ENCODE measurements around the gene KRT40.

KRT40 gene

DNA sequence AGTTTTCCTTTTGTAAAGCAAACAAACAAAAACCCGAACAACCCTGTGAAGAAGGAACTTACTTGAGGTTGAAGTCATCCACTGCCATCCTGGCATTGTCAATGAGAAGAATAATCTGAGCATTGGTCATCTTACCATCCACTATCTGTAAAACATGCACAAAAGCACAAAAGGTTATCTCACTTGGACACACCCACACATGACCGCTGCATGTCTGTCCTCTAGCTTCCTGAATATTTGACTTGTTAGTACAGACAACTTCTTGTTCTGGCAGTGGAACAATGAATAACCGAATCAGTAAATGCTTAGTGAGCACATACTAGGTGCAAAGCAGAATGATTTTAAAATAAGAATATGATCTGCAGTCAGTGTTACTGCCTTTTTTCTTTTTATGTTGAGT lies 52.8 kb downstream of the KRT40 start:
- H3K4me3 ChIP-seq (ENCODE audit: low read length) = no peak overlapping the region
- no peak for DNase-seq (ENCODE audit: low read depth, low spot score)

Data from Jurkat, Clone E6-1 (cell line).